Stimulated activated CD4-positive, alpha-beta T cell treated with anti-CD3 and anti-CD28 coated beads, Interleukin-2, amount 100 ng/mL, for 4 hours (primary cell): ENCODE measurements around the gene TCTN1.
"Not testable (repeated sequence)": the region's sequence is repeated elsewhere in the genome, so short reads cannot be mapped to it uniquely, and the experiment has no call there.

ENCODE experiments used
- DNase-seq: peaks from one replicate; pipeline ENCODE4 v3.0.0-alpha.2; 2020; ENCODE audit warnings: low read depth

Gene TCTN1

DNA sequence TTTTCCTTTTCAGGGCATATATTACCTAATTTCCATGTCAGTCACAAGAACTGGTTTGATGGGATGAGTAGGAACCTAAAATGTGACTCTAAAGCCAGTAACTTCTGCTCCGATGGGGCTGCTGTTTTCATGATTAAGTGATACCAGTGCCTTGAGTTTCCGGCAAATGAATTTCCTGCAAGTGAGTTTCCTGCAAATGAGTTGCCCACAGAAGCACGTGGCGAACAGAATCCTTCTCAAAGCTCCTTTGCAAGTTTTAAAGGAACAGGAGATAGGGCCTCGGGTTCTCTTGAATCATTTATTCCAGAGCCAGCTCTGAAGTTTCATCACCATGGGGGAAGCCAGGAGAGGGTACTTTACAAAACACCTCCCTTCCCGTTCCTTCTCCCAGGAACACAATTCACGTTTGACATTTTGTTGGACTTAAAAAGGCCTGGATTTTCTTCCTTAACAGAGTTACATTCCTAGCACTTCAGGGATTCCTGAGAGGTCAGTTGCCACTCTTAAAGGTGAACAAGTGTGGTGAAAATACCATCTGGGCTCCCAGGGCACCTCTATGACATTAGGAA is 28.6 kb upstream of the TCTN1 start:
- peak; percentile 42 for DNase-seq

DNA sequence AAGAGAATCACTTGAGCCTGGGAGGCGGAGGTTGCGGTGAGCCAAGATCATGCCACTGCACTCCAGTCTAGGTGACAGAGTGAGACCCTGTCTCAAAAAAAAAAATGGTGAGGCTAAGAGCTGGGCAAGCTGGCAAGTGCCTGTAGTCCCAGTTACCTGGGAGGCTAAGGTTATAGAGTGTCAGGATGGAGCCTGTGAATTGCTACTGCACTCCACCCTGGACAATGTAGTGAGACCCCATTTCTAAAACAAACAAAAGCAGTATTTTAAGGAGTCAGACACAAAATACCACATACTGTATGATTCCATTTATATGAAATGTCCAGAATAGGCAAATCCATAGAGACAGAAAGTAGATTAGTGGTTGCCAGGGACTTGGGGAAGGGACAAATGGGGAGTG is 26.8 kb upstream of the TCTN1 start:
- DNase-seq = not testable (repeated sequence)

DNA sequence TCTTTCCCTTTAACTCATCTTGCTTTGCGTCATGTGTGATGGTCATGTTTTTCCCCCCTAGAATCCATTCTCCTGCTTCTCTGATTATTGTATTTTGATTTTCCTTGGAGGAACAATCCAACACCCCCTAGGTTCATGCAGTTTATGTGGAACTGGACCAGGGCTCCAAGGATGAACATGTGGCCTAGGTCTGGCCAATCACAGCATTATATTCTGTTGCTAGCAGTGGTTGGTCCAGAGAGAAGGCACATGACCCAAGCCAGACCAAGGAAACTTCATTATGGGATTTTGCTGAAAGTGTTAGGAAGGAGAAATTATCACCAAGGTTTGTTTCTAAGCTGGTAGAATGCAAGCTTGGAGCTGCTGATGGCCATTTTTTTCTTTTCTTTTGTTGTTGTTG is 23.9 kb upstream of the TCTN1 start:
- DNase-seq = no peak

DNA sequence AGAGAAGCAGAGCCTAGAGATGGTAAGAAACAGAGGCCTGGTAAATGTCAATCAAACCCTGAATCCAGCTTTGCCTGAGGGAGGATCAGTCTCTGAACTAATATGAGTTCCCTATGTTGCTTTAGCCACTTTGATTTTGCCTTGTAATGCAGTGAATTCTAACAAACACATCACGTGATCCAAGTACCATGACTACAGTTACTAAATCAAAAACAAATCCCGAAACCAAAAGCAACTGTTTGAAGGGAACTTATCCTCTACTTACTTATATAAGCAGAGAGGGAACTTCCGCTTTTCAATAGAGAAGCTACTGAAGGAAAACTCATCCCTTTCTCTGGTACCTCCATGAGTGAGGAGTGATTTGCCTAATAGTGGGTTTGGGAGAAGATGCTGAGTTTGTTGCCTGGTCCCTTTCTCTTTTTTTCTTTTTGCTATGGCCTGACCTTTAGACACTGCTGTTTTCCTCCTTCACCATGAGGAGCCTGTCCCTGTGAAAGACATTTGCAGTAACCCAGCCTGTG is 23.1 kb upstream of the TCTN1 start:
- DNase-seq = no peak

DNA sequence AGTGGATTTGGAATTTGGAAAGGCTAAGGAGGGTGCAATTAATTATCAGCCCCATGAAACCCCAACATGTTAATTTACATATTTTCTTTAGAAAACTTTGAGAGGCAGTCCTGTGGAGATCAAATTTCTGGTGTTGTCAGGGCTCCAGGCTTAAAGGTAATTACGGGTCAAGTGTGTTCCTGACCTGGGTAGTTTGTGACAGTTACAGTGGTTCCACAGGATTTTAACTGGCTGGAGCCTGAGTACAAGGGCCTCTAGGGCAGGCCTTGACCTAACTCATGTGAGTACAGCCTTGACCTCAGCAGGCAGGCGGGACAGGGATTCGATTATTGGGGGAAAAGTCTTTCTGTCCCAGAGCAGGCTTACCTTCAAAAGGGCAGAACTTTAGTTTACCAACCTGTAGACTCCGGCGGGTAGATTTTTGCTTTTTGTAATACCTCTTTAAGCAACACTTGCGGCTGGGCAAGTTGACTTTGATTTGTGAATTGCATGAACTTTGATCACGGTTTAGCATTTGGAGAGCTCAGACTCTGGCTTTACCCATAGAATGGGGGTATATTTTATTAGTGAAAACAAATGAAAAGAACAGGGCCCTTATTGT is 22.4 kb upstream of the TCTN1 start:
- no peak for DNase-seq

DNA sequence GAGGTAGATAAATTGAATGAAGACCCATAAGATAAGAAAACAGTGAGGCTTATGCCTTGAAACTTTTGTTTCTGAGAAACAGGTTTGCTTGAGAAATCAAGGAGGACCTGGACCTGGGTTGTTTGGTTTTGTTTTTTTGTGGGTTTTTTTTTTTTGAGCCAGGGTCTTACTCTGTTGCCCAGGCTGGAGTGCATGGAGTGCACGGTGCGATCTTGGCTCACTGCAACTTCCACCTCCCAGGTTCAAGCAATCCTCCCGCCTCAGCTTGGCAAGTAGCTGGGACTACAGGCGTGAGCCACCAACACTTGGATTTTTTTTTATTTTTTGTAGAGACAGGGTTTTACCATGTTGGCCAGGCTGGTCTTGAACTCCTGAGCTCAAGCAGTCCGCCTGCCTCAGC is 21.9 kb upstream of the TCTN1 start:
- DNase-seq = no peak

DNA sequence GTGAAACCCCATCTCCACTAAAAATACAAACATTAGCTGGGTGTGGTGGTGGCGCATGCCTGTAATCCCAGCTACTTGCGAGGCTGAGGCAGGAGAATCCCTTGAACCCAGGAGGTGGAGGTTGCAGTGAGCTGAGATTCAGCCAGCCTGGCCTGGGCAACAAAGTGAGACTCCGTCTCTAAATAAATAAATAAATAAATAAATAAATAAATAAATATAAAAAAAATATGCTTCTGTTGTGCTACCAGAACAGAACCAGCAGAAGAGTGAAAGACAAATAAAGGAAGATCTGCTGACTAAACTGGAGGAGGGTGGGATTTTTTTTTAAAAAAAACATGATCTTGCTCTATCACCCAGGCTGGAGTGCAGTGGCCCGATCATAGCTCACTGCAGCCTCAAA is 21.0 kb upstream of the TCTN1 start:
- DNase-seq = not testable (repeated sequence)

DNA sequence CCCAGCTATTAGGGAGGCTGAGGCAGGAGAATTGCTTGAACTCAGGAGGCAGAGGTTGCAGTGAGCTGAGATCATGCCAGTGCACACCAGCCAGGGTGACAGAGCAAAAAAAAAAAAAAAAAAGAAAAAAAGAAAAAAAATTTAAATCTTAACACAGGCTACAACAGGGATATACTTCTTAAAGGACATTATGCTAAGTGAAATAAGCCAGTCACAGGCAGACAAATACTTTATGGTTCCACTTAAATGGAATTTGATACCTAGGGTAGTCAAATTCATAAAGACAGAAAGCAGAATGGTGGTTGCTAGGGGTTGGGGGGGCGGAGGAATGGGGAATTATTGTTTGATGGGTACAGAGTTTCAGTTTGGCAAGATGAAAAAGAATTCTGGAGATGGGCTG is 16.0 kb upstream of the TCTN1 start:
- no peak for DNase-seq

DNA sequence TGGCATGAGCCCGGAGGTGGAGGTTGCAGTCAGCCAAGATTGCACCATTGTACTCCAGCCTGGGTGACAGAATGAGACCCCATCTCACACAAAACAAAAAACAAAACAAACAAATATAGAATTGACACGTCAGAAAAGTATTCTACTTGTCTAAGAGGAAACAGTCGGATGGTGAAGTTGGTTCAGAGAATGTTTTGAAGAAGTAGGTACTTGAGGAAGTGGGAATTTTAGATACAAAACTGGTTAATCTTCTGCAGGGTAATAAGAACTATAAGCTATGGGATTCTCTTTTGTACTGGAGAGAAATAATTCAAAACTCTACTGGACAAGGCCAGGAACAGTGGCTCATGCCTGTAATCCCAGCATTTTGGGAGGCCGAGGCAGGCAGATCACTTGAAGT is 14.6 kb upstream of the TCTN1 start:
- no peak for DNase-seq

DNA sequence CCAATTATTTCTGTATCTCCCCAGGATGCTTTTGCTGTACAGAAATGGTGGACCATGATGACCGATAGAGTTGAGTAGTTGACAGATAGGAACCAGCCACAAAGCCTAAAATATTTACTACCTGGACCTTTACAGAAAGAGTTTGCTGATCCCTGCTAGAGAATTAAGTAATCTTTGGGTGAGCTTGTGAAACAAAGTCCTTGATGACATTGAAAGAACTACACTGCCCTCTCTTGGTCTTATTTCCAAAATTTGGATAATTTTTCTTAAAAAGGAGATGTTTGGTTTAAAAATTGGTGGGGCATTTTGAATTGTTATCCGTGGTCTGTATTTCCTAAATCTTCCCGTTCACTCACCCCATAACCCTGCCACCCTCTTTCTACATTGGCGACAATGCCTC is 13.7 kb upstream of the TCTN1 start:
- no peak for DNase-seq

DNA sequence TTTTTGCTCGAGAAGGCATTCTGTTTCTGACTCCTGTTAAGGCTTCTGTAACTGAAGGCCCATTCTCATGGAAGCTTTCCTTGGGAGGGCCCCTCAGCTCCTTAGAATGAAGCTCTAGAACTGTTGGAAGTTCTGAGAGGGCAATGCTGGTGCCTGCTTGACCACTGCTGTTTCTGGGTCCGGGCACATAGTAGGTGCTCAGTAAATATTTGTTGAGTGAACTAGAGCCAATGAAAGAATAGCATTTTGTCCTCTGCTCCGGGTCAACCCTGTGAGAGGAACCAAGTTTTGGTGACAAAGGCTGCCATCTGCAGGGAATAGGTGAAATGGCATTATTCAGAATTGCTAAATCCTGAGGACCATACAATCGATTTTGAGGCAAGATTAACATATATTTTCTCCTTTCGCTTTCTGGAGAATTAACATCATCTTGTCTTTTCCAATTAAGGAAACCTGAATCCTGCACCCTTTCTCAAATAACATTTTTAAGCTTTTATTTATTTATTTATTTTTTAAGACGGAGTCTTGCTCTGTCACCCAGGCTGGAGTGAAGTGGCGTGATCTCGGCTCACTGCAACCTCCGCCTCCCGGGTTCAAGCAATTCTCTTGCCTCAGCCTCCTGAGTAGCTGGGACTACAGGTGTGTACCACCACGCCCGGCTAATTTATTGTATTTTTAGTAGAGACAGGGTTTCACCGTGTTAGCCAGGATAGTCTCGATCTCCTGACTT is 11.7 kb upstream of the TCTN1 start:
- peak; percentile 27 for DNase-seq

DNA sequence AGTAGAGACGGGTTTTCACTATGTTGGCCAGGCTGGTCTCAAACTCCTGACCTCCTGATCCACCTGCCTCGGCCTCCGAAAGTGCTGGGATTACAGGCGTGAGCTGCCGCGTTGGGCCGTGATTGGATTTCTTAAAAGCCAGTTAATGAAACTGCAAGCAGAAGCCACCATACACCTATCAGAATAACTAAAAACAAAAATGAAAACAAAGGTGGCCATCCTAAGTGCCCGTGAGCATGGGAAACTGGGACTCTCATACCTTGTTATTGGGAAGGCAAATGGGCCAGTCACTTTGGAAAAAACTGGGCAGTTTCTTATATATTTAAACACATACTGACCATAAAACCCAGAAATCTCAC is 7.7 kb upstream of the TCTN1 start:
- DNase-seq = no peak

DNA sequence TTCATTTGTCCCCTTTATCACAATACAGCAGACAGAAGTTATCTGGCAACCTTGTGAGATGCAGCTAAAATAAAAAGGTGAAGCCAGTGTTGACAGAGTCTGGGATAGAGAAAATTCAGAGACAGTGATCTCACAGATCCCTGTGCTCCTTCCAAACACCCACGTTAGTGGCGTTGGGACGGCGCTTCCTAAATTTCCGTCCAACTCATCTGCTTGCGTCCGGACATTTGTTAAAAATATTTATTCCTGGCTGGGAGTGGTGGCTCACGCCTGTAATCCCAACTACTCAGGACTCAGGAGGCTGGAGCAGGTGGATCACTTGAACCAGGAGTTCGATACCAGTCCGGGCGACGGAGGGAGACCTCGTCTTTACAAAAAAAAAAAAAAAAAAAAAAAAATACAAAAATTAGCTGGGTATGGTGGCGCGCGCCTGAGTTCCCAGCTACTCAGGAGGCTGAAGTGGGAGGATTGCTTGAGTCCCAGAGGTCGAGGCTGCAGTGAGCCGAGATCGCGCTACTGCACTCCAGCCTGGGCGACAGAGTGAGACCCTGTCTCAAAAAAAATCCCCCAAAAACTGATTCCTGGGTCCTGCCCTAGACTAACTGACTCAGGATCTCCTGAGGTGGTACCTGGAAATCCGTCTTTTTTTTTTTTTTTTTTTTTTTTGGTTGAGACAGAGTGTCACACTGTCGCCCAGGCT is 708 bp upstream of the TCTN1 start:
- DNase-seq = no peak

DNA sequence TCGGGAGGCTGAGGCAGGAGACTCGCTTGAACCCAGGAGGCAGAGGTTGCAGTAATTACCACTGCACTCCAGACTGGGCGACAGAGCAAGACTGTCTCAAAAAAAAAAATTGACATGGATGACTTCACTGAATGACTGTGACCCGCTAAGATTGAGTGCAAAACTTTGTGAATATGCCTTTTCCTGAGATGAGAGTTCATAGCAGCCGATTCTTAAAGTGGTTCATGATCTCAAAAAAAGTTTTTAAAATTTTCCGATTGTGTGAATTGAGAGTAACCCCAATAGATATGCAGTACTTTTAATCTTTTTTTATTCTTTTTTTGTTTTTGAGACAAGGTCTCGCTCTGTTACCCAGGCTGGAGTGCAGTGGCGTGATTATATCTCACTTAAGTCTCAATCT is 1.2 kb downstream of the TCTN1 start:
- no peak for DNase-seq

DNA sequence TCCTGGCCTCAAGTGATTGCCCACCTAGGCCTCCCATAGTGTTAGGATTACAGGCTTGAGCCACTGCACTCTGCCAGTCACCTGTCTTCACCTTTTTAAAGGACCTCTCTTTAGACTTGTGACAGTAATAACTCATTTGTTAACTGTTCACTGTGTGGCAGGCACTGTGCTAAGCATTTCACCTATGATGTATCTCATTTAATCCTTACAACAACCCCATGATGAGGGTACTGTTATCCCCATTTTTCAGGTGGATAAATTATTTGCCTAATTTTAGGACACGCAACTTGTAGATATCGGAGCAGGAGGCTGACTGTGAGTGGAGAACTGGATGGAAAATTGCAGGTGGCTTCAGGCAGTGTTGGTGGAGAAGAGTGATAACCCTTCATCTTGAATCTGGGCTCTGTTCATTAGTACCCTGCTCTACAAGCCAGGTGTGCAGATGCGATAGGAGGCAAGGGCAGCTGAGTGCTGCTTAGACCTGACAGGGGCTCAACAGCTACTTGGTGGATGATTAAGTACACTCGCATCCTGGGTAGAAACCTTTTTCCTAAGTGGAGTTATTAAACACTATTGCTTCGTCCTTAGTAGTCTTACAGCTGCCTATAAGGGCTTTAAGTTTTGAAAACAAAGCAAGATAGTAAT is 2.7 kb downstream of the TCTN1 start:
- DNase-seq = no peak

DNA sequence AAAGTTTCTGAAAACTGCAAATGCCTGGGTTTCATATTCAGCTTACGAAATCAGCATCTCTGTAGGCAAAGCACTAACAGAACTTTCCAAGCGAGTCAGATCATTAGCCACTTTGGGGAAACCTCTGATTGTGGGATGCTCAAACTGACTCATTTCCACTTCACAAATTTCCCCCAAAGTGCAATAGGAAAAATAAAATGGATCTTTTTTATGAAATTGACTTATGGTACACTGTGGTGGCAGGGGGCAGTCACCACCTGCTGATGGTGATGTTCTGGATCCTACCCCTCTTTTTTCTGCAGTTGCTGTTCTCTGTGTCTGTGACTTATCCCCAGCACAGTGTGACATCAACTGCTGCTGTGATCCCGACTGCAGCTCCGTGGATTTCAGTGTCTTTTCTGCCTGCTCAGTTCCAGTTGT is 5.6 kb downstream of the TCTN1 start:
- no peak for DNase-seq

DNA sequence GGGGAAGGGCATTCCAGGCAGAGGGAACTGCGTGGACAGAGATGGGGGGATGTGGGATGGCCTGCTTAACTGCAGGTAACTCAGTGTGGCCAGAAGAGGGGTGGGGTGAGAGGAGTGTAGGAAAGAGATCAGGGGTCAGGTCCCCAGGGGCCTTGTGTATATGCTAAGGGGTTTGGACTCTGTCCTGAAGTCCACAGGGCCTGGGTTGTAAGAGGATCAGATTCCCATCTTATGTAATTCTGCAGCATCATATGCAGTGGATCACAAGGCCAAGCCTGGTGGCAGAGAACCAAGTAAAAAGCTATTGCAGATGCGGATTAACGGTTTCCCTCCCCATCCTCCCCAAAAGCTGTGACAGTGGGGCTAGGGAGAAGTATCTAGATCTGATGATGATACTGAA is 8.7 kb downstream of the TCTN1 start:
- no peak for DNase-seq

DNA sequence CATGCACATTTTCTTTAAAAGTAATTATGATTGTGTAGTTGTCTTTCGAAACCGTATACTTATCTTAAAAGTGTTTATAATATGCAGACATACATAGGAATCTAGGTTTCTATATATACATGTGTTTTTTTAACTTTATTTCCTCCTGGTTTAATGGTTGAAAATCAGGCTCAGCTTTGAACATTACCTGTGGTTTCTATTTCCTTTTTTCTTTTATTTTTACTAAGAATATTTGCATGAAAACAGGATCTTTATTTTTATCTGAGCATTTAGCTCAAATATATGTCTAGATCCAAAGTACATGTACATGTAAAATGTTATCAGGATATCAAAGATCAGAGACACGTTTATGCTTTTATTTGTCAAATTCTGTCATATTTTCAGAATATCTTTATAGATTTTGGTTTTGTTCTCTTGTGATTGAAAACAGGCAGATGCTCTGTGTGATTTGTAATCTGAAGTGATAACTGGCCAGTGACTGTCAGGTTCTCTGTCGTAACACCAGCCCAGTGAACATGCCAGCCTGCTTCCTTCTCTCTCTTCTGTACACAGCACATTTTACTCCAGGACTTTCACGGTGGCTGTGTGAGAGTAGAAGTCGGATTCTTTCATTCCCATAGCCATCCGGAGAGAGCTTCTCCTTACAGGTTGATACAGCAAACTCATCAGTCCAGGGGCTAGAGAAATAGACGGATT is 13.7 kb downstream of the TCTN1 start:
- no peak for DNase-seq

DNA sequence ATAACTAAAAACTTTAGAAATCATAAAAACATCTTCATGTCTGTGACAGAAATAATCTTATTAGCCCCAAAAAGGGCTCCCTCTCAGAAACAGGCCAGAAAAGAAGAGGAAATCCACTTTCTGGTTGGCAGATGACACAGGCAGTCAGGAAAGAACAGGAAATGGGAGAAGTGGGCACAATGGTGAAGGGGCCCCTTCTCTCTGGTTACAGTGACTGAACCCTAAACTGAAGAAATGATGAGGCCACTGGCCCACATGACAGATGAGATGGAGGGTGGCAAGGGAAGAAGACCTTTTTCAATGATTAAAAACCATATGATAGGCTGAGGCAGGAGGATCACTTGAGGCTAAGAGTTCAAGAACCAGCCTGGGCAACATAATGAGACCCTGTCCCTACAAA is 21.1 kb downstream of the TCTN1 start:
- no peak for DNase-seq

DNA sequence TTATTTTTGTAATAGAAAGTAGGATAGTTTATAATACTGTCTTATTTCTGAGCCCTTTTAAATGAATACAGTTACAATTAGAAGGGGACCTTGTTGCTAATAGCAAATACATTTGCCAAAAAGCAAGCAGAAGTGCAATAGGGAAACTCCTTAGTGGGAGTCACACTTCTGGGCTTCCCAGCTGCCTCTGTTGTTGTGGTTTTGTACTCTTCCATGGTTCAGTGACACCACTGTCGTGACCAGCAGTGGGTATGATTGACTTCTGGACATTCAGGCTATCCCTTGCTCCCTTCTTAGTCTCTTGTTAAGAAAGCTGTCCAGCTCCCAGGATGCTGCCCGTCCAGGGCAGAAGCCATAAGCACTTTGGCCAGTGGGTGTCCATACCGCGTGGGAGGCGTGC is 22.6 kb downstream of the TCTN1 start:
- no peak for DNase-seq

DNA sequence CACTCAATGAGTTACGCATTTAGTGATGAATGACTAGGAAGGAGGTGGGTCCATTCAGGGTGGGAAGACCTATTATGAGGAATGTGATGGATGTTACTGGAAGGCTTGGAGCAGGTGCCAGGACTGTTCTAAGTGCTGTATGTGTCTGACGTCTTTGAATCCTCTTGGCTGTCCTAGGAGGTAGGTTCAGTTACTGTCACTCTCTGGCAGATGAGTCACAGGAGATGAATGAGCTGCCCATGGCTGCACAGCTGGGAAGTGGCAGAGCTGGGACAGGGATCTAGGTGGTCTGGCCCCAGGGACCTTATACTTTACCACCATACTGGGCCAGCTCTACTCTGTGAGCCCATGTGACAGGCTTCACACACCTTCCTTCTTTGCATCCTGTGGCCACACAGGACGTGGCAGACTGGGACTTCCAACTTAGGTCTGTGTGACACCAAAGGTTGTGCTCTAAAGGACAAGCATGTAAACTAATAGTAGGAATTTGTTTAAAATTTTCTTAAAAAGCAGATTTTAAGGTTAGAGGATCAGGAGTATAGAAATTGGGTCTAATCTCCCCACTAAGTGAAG is 24.0 kb downstream of the TCTN1 start:
- no peak for DNase-seq

DNA sequence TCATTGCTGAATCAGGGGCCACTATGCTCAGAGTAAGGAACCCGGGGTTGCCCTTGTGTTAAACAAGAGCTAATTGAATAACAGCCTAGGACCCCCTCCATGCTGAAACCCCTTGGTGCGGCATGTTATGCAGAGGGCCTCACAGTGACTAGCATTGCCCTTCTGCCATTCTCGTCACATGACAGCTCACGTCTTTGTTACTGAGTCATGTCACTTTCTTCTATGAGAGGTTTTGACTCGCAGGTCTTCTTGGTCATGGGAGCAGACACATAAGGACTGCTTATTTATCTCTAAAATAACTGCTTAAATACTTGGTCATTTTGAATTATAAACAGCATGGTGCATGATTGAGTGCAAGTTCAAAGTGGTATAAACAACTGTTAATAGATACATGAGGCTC is 24.9 kb downstream of the TCTN1 start:
- no peak for DNase-seq
